IMR-90 (cell line): ENCODE measurements around the gene SYNE1. TPM values are rescaled to one million over a fixed set of nuclear protein-coding genes. Genes with fewer than 3 reads are reported as not detected.

Experiments
- ATAC-seq: fragments of 200-7000 bp; cut with Tn5 transposase; 2 replicates; pipeline ENCODE4 v1.9.1; 2020; ENCODE audit warnings: low read depth, mild to moderate bottlenecking, moderate library complexity
- BruUV-seq: library from RNA; stranded (reverse); fragments of 400-500 nt; replicated peaks from 2 replicates; lab custom pipeline; 2021; lab: Mats Ljungman, UMichigan
- CTCF ChIA-PET: fragments of 300-600 bp; formaldehyde crosslinking; extraction: SDS; loops from one replicate; lab custom pipeline; 2021; ENCODE audit warnings: antibody characterized with exemption; lab: Yijun Ruan, JAX
- POLR2A ChIA-PET: fragments of 300-600 bp; sonication (Branson Sonifier 250); formaldehyde crosslinking; loops from one replicate; lab custom pipeline; 2022; ENCODE audit warnings: antibody characterized with exemption; ENCODE audit not compliant: unreplicated experiment; lab: Charles Lee
- DNase-seq: peaks from one replicate; pipeline ENCODE4 v3.0.0; 2013
- H2AFZ ChIP-seq: replicated peaks from 2 replicates; pipeline ENCODE3; 2013; ENCODE audit warnings: low read length, mild to moderate bottlenecking; ENCODE audit not compliant: poor library complexity
- H2AK5ac ChIP-seq: 2 replicates; pipeline ENCODE4 v1.6.1; 2013; ENCODE audit warnings: low read depth, low read length, inconsistent platforms
- H2AK9ac ChIP-seq: replicated peaks from 2 replicates; pipeline ENCODE3; 2013; ENCODE audit warnings: mild to moderate bottlenecking, low read depth, low read length, moderate library complexity; ENCODE audit not compliant: poor library complexity
- H2BK120ac ChIP-seq: 2 replicates; pipeline ENCODE4 v1.6.1; 2013; ENCODE audit warnings: low read depth, low read length, inconsistent platforms
- H2BK15ac ChIP-seq: 3 replicates; pipeline ENCODE4 v1.6.1; 2013; ENCODE audit warnings: low read depth, low read length, inconsistent platforms
- H2BK20ac ChIP-seq: 2 replicates; pipeline ENCODE4 v1.6.1; 2013; ENCODE audit warnings: low read depth, mild to moderate bottlenecking, inconsistent platforms, low read length, moderate library complexity
- H2BK5ac ChIP-seq: 2 replicates; pipeline ENCODE4 v1.6.1; 2013; ENCODE audit warnings: mild to moderate bottlenecking, low read depth, low read length, inconsistent platforms; ENCODE audit not compliant: poor library complexity, severe bottlenecking
- H3K14ac ChIP-seq: replicated peaks from 2 replicates; pipeline ENCODE4 v1.6.1; 2013; ENCODE audit warnings: low read depth, low read length, inconsistent platforms
- H3K18ac ChIP-seq: 2 replicates; pipeline ENCODE4 v1.6.1; 2013; ENCODE audit warnings: low read depth, low read length, control low read depth
- H3K23ac ChIP-seq: 2 replicates; pipeline ENCODE4 v1.6.1; 2013; ENCODE audit warnings: low read depth, low read length, inconsistent platforms
- H3K27ac ChIP-seq: 2 replicates; pipeline ENCODE4 v1.5.1; 2013; ENCODE audit warnings: mild to moderate bottlenecking, control low read depth, low read length; ENCODE audit not compliant: insufficient read depth
- H3K27me3 ChIP-seq: 2 replicates; pipeline ENCODE4 v1.6.1; 2013; ENCODE audit warnings: low read length; ENCODE audit not compliant: control insufficient read depth, insufficient read depth
- H3K36me3 ChIP-seq: 2 replicates; pipeline ENCODE4 v1.6.1; 2013; ENCODE audit warnings: low read length, mixed read lengths; ENCODE audit not compliant: control insufficient read depth, insufficient read depth
- H3K4ac ChIP-seq: 2 replicates; pipeline ENCODE4 v1.6.1; 2013; ENCODE audit warnings: low read depth, low read length, inconsistent platforms
- H3K4me1 ChIP-seq: 2 replicates; pipeline ENCODE4 v1.6.1; 2013; ENCODE audit warnings: low read length, mixed read lengths; ENCODE audit not compliant: control insufficient read depth, insufficient read depth
- H3K4me2 ChIP-seq: 2 replicates; pipeline ENCODE4 v1.6.1; 2013; ENCODE audit warnings: low read depth, mild to moderate bottlenecking, control low read depth, low read length, moderate library complexity
- H3K4me3 ChIP-seq: 2 replicates; pipeline ENCODE4 v1.5.1; 2013; ENCODE audit warnings: low read depth, mild to moderate bottlenecking, control low read depth, low read length, moderate library complexity; ENCODE audit not compliant: insufficient read depth
- H3K56ac ChIP-seq: 2 replicates; pipeline ENCODE4 v1.6.1; 2013; ENCODE audit warnings: low read length, inconsistent platforms; ENCODE audit not compliant: insufficient read depth; ENCODE audit errors: extremely low read depth
- H3K79me1 ChIP-seq, 2 experiments: 2 replicates each; pipeline ENCODE4 v1.6.1; 2013; ENCODE audit warnings: low read length in 2 of 2, inconsistent platforms in 1 of 2, low read depth in 1 of 2
- H3K9ac ChIP-seq: 2 replicates; pipeline ENCODE4 v1.6.1; 2013; ENCODE audit warnings: low read depth, low read length, control low read depth
- H3K9me1 ChIP-seq: 2 replicates; pipeline ENCODE4 v1.6.1; 2013; ENCODE audit warnings: low read length, inconsistent platforms; ENCODE audit not compliant: insufficient read depth
- H3K9me3 ChIP-seq: 2 replicates; pipeline ENCODE4 v1.6.1; 2013; ENCODE audit warnings: low read length; ENCODE audit not compliant: control insufficient read depth, insufficient read depth
- H4K20me1 ChIP-seq: 2 replicates; pipeline ENCODE4 v1.6.1; 2013; ENCODE audit warnings: low read length, inconsistent platforms; ENCODE audit not compliant: insufficient read depth
- H4K5ac ChIP-seq: 2 replicates; pipeline ENCODE4 v1.6.1; 2013; ENCODE audit warnings: mild to moderate bottlenecking, low read depth, low read length, control low read depth
- H4K8ac ChIP-seq, 2 experiments: 2 replicates each; pipeline ENCODE4 v1.6.1; 2013; ENCODE audit warnings: low read depth in 2 of 2, low read length in 2 of 2, control low read depth in 1 of 2, inconsistent platforms in 1 of 2
- H4K91ac ChIP-seq: 2 replicates; pipeline ENCODE4 v1.6.1; 2013; ENCODE audit warnings: low read depth, low read length, inconsistent platforms; ENCODE audit not compliant: insufficient read depth
- CEBPB ChIP-seq: IDR thresholded peaks from 2 replicates; pipeline ENCODE4 v1.6.1; 2012; ENCODE audit warnings: low read depth, low read length, improper control_type of control experiment
- WGBS, 2 experiments: methylation state at CpG; one replicate each; pipeline versions ENCODE4 v1.1.5 to v1.1.7; 2013; ENCODE audit warnings: missing lambda C conversion rate in 2 of 2; ENCODE audit not compliant: insufficient read length in 1 of 2; ENCODE audit errors: extremely low coverage in 2 of 2; 5-methylcytosine and 5-hydroxymethylcytosine counted together
- dilution Hi-C: fragments of 300-500 bp; cut with HindIII; formaldehyde crosslinking; loops from one replicate; pipeline ENCODE4 v1.14.3; 2018; ENCODE audit warnings: low sequenced_read_pairs; ENCODE audit not compliant: unreplicated experiment
- in situ Hi-C: fragments of 300-500 bp; cut with MboI; formaldehyde crosslinking; loops from 3 replicates; pipeline ENCODE4 v1.14.3; 2019; ENCODE audit warnings: low sequenced_read_pairs, inconsistent platforms, mixed read lengths
- intact Hi-C: fragments of 100-400 bp; cut with micrococcal nuclease; formaldehyde crosslinking; loops from 2 replicates; pipeline ENCODE4 v1.10.0; 2022
- polyA plus RNA-seq, 3 experiments: library from polyadenylated mRNA; depleted of rRNA; stranded (reverse); fragments of >200 nt; gene quantifications; 2 replicates each; pipeline ENCODE4 v1.2.3, GENCODE V29; 2012; ENCODE audit warnings: low replicate concordance in 1 of 3
- total RNA-seq: library from RNA; depleted of rRNA; stranded (reverse); fragments of >200 nt; gene quantifications from 2 replicates; pipeline ENCODE4 v1.2.3, GENCODE V29; 2012
- TF ChIP-seq, protein P1 (sequence below): conservative IDR thresholded peaks from 2 replicates; pipeline ENCODE4 v1.5.1; 2012; ENCODE audit warnings: mild to moderate bottlenecking, low read depth, low read length, improper control_type of control experiment

Gene SYNE1
- total and polyA plus RNA-seq, 2 of the 4 experiments (the other 2 are of a cell fraction) = 34.1 to 159 TPM

DNA sequence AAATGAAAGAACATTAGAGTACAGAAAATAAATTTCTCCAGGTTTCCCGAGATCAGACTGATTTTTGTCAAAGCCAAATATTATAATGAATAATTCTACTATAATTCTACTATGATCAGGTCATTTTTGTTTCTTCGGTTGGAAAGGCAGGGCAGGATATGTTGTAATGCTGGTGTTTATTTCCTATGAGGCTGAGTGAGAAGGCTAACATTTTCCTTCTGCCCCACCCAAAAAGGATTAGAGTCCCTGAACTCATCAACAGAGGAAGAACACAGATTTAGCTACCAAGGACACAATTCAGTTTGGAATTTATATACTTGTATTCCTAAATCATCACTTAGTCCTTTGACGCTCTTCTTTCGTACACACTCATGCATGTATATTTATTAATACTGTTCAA, 318.9 kb downstream of the SYNE1 start:
- CTCF ChIA-PET = interaction anchor here (2.5 kb wide), 1 partner anchor 17 kb away, joined by 10 read pairs; no protein-coding TSS in a partner anchor
- Histone ChIP-seq H3K79me1 (peaks cover 0 to 1% of the 10 kb centered on the region in 2 experiments; a peak in 1 of 4 replicates), H3K4me3 (no peak overlapping the region), H4K20me1 (no peaks in the 10 kb centered on the region), H2BK120ac (no peak overlapping the region), H2AFZ (no peak overlapping the region), H3K9ac (no peak overlapping the region), H3K14ac (no peak overlapping the region), H3K56ac (no peak overlapping the region), H2BK5ac (peak overlapping the region; percentile 70), H3K18ac (no peak overlapping the region; the same call in 1 of the 2 replicates), H3K4me1 (peaks cover 11% of the 10 kb centered on the region), H3K27me3 (no peaks in the 10 kb centered on the region), H3K4me2 (no peak overlapping the region), H3K9me3 (no peaks in the 10 kb centered on the region), H3K9me1 (no peaks in the 10 kb centered on the region; the same call in 1 of the 2 replicates), H3K23ac (no peak overlapping the region), H3K27ac (no peak overlapping the region), H2AK5ac (no peak overlapping the region), H2BK15ac (no peak overlapping the region), H3K36me3 (peaks cover 25% of the 10 kb centered on the region), H2BK20ac (no peak overlapping the region), H2AK9ac (no peak overlapping the region), H3K4ac (no peak overlapping the region), H4K8ac (no peak overlapping the region), H4K5ac (peak overlapping the region; percentile 84; the same call in 1 of the 2 replicates), H4K91ac (no peak overlapping the region)
- POLR2A ChIA-PET = interaction anchor here (0.8 kb wide), 1 partner anchor 20 kb away, joined by 3 read pairs; no protein-coding TSS in a partner anchor
- BruUV-seq = no TSS peak
- ATAC-seq = no peak
- in situ Hi-C loops (no loop called here), dilution Hi-C loops (no loop called here), intact Hi-C loops (no loop called here)
- peak; percentile 43 for DNase-seq
- no CpG with 5 or more reads among the region's 4 CpGs for WGBS, 2 experiments
- TF ChIP-seq, protein P1, sequence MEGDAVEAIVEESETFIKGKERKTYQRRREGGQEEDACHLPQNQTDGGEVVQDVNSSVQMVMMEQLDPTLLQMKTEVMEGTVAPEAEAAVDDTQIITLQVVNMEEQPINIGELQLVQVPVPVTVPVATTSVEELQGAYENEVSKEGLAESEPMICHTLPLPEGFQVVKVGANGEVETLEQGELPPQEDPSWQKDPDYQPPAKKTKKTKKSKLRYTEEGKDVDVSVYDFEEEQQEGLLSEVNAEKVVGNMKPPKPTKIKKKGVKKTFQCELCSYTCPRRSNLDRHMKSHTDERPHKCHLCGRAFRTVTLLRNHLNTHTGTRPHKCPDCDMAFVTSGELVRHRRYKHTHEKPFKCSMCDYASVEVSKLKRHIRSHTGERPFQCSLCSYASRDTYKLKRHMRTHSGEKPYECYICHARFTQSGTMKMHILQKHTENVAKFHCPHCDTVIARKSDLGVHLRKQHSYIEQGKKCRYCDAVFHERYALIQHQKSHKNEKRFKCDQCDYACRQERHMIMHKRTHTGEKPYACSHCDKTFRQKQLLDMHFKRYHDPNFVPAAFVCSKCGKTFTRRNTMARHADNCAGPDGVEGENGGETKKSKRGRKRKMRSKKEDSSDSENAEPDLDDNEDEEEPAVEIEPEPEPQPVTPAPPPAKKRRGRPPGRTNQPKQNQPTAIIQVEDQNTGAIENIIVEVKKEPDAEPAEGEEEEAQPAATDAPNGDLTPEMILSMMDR = no peak
- peak; percentile 17; the same call in 1 of the 2 replicates for TF ChIP-seq CEBPB
